GM12872 (cell line): ENCODE data around the gene SST.
A peak's percentile ranks its signal among the peaks of the same experiment; 100 is the strongest.

Experiments used
- TF ChIP-seq, protein P1 (sequence below): IDR thresholded peaks from 3 replicates; pipeline ENCODE4 v1.5.1; 2011; ENCODE audit warnings: low read depth, mild to moderate bottlenecking, low read length, moderate library complexity; ENCODE audit not compliant: insufficient read depth

SST gene

DNA sequence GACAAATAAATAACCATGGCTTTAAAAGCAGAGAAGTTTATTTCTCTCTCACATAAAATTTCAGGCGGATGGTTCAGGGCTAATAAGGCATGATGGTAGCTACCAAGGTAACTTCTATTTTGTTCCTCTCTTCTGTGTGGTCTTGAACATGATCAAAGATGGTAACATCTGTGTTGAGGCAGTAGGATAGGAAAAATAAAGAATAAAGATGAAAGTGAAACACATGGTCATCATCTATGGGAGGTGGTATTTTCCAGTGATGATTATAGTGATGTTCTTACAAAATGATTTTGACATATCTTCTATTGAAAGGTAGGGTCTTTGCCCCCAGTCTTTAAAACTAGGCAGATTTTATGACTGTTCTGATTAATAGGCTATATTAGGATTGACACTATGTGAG is 14.2 kb upstream of the SST start:
- TF ChIP-seq, protein P1, sequence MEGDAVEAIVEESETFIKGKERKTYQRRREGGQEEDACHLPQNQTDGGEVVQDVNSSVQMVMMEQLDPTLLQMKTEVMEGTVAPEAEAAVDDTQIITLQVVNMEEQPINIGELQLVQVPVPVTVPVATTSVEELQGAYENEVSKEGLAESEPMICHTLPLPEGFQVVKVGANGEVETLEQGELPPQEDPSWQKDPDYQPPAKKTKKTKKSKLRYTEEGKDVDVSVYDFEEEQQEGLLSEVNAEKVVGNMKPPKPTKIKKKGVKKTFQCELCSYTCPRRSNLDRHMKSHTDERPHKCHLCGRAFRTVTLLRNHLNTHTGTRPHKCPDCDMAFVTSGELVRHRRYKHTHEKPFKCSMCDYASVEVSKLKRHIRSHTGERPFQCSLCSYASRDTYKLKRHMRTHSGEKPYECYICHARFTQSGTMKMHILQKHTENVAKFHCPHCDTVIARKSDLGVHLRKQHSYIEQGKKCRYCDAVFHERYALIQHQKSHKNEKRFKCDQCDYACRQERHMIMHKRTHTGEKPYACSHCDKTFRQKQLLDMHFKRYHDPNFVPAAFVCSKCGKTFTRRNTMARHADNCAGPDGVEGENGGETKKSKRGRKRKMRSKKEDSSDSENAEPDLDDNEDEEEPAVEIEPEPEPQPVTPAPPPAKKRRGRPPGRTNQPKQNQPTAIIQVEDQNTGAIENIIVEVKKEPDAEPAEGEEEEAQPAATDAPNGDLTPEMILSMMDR: no peak

DNA sequence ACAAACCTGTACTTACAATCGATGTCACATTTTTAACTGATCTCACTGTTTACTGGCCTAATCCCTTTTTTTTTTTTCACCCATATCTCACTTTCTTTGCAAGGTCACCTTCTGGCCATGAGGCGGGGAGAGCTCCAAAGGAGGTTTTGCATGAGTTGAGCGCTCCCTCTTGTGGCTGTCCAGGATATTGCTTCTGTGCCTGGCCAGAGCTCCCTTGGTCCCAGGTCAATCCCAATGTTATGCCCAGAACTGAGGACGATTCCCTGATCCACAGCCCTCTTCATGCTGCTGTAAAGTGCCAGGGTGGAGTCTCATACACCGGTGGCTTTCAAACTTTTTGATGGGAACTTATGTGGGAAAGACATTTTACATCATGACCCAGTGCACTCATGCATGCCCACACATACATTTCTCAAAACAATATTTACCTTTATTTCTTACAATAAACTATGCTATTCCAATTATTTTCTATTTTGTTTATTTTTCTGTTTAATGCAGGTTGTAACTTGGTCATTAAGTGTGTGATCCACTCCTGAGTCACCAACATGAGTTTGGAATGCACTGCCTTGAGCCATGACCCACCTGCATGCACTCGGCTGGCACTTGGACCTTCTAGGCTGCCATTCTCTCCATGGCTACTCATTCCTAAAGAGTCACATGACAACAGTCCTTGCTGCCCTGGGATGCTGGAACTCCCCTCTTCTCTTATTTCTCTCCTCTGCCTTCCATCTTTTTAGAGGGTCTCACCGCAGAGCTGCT is 9.6 kb upstream of the SST start:
- TF ChIP-seq, protein P1: peak; percentile 93

DNA sequence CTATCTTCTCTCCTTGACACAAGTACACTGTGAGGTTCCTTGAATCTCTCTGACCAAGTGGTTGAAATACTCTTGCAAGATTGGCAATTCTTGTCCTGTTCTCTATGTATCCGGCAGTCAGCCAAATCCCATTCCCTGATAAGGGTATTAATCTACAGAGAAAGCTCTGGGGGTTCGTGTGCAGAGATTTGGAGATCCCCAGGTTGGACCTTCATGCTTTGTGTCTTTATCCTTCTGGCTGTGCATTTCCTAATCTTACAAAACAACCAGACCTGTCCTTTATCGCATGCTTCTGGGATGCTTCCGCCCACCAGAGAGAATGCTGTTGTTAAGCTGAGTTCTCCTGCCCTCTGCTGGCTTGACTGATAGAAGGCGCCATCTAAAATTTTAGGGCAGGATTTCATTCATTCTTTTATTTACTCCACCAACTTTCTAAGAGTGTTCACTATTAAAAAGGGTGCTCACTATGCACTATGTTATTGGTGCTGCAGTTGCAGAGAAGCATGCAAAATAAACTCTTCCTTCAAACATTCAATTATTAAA is 8.6 kb upstream of the SST start:
- TF ChIP-seq, protein P1: peak; percentile 62

DNA sequence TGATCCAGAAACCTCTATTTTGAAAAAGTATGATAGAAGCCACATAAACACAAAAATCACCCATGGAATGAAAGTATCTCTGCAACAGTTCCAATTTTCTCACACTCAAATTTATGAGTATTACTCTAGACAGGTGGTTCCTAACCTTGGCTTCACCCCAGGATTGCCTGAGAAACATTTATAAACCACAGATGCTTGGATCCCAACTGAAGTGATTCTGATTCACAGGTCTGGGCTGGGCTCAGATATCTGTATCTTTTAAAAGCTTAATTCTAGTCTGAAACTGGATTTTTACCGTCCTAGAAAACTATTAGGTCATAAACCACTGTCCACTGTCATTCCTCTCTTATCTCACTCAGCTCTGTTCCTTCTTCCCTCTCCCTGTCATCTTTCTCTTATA is 7.4 kb upstream of the SST start:
- TF ChIP-seq, protein P1: no peak

DNA sequence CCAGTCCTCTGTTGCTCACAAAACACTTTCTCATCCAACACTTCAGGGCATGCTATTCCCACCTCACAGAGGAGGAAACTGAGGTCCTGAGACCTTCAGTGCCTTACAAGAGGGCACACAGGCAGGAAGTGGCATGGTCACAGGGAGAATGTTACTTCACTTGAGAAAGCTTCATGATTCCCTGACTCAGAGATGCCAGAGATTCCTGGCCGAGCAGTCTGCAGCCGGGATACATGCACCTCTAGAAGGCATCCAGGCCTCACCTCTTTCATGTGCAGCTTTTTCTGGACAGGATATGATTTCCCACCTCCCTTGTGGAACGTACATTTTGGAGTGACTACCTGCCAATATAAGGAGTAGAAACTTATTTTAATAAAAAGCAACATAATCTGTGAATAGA is 2.8 kb upstream of the SST start:
- TF ChIP-seq, protein P1: no peak

DNA sequence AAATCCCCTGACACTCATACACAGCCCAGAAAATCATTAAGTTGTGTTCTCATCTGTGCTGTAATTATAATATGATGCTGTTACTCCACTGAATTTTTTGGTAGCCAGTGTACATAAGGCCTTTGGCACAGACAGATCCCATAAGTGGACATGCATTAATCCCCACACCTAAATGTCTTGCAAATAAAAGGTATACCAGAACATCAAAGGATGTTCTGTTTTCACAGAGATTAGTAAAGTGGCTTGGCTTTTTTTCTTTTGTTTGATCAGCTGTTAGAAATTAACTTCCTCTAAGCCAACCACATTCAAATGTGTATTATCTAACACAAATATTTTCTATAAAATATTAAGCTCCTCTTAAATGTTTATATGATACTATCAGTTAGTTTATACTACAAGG is 2.7 kb downstream of the SST start:
- TF ChIP-seq, protein P1: no peak

DNA sequence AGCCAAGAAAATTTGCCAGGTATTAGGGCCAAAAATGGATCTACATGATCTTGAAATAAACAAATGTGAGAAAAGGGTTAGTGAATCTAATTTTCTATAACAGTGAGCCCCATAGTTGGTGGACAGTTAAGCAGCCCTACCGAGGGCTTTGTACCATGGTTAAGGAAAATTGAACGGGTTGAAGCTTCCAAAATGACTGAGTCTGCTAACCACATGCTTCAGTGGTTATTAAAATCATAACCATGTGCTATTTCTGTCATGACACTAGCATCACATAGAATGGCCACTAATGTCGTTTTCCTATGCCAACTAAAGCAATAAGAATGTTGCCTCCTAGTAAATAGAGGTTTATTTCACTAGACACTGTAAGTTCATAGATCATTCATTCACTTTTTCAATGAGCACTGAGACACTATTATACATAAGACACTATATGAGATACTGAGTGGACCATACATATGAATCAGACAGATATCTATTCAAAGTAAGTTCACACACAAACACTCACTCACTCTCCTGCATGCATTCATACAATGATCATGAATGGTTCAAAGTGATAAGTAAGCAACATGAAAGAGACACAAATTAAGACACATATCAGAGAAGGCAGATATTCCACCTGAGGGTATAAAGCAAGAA is 4.3 kb downstream of the SST start:
- TF ChIP-seq, protein P1: no peak
